SK-N-SH treated with all-trans-retinoic acid at 6 μM for 48 hours (cell line): ENCODE data around the gene KNDC1.

Source experiments
- ARNTL ChIP-seq: fragments of 450-650 bp; formaldehyde crosslinking; IDR thresholded peaks from 2 replicates; pipeline ENCODE4 v1.5.0; 2020; ENCODE audit warnings: low read depth, mild to moderate bottlenecking, moderate library complexity, borderline replicate concordance
- BACH2 ChIP-seq: fragments of 250-450 bp; sonication (Bioruptor Pico); IDR thresholded peaks from 2 replicates; pipeline ENCODE4 v1.9.0; 2021; ENCODE audit warnings: mild to moderate bottlenecking, borderline replicate concordance
- OSR1 ChIP-seq: fragments of 250-450 bp; sonication (Bioruptor Pico); IDR thresholded peaks from 2 replicates; pipeline ENCODE4 v1.8.0; 2022; ENCODE audit warnings: moderate library complexity, mild to moderate bottlenecking, inconsistent platforms
- PPARA ChIP-seq: fragments of 250-450 bp; sonication (Bioruptor Pico); IDR thresholded peaks from 2 replicates; pipeline ENCODE4 v1.5.0; 2020; ENCODE audit warnings: mild to moderate bottlenecking, borderline replicate concordance
- RARB ChIP-seq: fragments of 250-450 bp; sonication (Bioruptor Pico); IDR thresholded peaks from 2 replicates; pipeline ENCODE4 v1.8.0; 2021; ENCODE audit warnings: mild to moderate bottlenecking, moderate library complexity
- TCF4 ChIP-seq: fragments of 250-450 bp; sonication (Bioruptor Pico); IDR thresholded peaks from 2 replicates; pipeline ENCODE4 v1.8.0; 2021; ENCODE audit warnings: mild to moderate bottlenecking, moderate library complexity, borderline replicate concordance
- ZC3H10 ChIP-seq: fragments of 250-450 bp; sonication (Bioruptor Pico); IDR thresholded peaks from 2 replicates; pipeline ENCODE4 v1.5.1; 2021; ENCODE audit warnings: mild to moderate bottlenecking, moderate library complexity
- ZFP3 ChIP-seq: fragments of 250-450 bp; sonication (Bioruptor Pico); IDR thresholded peaks from 2 replicates; pipeline ENCODE4 v1.5.0; 2020; ENCODE audit warnings: mild to moderate bottlenecking, moderate library complexity
- ZNF565 ChIP-seq: fragments of 450-650 bp; formaldehyde crosslinking; conservative IDR thresholded peaks from 2 replicates; pipeline ENCODE4 v1.5.0; 2020; ENCODE audit warnings: low read depth, mild to moderate bottlenecking, moderate library complexity
- ZNF70 ChIP-seq: fragments of 450-650 bp; formaldehyde crosslinking; IDR thresholded peaks from 2 replicates; pipeline ENCODE4 v1.5.0; 2020; ENCODE audit warnings: mild to moderate bottlenecking, moderate library complexity
- ZNF8 ChIP-seq: fragments of 450-650 bp; formaldehyde crosslinking; IDR thresholded peaks from 2 replicates; pipeline ENCODE4 v1.5.0; 2020; ENCODE audit warnings: mild to moderate bottlenecking, moderate library complexity
- TF ChIP-seq, protein P1 (sequence below): fragments of 250-450 bp; sonication (Bioruptor Pico); IDR thresholded peaks from 2 replicates; pipeline ENCODE4 v1.8.0; 2020; ENCODE audit warnings: mild to moderate bottlenecking, moderate library complexity, borderline replicate concordance
- TF ChIP-seq, protein P2 (sequence below): fragments of 250-450 bp; sonication (Bioruptor Pico); IDR thresholded peaks from 2 replicates; pipeline ENCODE4 v1.8.0; 2021; ENCODE audit warnings: low read depth, mild to moderate bottlenecking, moderate library complexity, borderline replicate concordance

DNA sequence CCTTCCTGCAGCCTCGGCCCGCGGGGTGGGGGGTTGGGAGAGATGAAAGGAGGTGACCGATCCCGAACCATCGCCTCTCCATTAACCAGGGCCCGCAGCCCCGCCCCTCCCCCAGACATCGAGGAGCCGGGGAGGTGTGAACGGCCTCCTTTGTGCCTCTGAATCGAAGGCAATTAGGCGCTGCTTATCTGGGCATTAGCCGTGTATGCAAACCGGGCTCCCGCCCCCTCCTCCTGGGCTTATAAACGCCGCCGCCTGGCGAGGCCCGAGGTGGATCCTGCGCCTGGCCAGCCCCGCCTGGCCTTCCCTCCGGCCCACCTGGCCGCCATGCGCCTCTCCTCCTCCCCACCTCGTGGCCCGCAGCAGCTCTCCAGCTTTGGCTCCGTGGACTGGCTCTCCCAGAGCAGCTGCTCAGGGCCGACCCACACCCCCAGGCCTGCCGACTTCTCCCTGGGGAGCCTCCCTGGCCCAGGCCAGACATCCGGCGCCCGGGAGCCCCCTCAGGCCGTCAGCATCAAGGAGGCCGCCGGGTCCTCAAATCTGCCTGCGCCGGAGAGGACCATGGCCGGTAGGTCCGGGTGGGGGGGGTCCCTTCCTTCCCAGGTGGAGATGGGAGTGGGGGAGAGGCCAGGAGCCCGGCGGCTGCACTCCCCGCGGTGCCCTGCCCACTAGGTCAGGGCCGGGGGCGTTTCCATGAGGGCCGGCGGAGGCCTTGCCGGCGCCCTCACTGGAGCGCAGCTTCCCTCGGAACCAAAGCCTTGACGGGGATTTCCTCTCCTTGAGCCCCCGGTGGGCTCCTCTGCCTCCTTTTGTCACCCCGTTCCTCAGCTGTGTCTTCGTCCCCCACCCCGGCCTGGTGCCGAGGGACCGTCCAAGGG lies 77.8 kb downstream of the KNDC1 start, which contains the start of gene VENTX:
- TF ChIP-seq, protein P1, sequence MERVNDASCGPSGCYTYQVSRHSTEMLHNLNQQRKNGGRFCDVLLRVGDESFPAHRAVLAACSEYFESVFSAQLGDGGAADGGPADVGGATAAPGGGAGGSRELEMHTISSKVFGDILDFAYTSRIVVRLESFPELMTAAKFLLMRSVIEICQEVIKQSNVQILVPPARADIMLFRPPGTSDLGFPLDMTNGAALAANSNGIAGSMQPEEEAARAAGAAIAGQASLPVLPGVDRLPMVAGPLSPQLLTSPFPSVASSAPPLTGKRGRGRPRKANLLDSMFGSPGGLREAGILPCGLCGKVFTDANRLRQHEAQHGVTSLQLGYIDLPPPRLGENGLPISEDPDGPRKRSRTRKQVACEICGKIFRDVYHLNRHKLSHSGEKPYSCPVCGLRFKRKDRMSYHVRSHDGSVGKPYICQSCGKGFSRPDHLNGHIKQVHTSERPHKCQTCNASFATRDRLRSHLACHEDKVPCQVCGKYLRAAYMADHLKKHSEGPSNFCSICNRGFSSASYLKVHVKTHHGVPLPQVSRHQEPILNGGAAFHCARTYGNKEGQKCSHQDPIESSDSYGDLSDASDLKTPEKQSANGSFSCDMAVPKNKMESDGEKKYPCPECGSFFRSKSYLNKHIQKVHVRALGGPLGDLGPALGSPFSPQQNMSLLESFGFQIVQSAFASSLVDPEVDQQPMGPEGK (CRISPR knock-in tag) = no peak
- TF ChIP-seq ZNF70 (CRISPR knock-in tag) (no peak), ZFP3 (CRISPR knock-in tag) (no peak), TCF4 (no peak), BACH2 (no peak), RARB (no peak), ZC3H10 (CRISPR knock-in tag) (no peak), OSR1 (CRISPR knock-in tag) (no peak), PPARA (CRISPR knock-in tag) (no peak), ZNF8 (CRISPR knock-in tag) (no peak), ARNTL (CRISPR knock-in tag) (no peak), ZNF565 (CRISPR knock-in tag) (no peak)
- TF ChIP-seq, protein P2, sequence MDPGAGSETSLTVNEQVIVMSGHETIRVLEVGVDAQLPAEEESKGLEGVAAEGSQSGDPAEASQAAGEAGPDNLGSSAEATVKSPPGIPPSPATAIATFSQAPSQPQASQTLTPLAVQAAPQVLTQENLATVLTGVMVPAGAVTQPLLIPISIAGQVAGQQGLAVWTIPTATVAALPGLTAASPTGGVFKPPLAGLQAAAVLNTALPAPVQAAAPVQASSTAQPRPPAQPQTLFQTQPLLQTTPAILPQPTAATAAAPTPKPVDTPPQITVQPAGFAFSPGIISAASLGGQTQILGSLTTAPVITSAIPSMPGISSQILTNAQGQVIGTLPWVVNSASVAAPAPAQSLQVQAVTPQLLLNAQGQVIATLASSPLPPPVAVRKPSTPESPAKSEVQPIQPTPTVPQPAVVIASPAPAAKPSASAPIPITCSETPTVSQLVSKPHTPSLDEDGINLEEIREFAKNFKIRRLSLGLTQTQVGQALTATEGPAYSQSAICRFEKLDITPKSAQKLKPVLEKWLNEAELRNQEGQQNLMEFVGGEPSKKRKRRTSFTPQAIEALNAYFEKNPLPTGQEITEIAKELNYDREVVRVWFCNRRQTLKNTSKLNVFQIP (CRISPR knock-in tag) = no peak
